GM21737 (cell line): ENCODE results near the gene GSK3B.
"Not testable (repeated sequence)": the region's sequence is repeated elsewhere in the genome, so short reads cannot be mapped to it uniquely, and the experiment has no call there.

Source experiments
- ATAC-seq: cut with Tn5 transposase; IDR thresholded peaks from one replicate; pipeline ENCODE4 v1.9.1; 2021; ENCODE audit warnings: mild to moderate bottlenecking, moderate library complexity; ENCODE audit not compliant: unreplicated experiment

Gene GSK3B

DNA sequence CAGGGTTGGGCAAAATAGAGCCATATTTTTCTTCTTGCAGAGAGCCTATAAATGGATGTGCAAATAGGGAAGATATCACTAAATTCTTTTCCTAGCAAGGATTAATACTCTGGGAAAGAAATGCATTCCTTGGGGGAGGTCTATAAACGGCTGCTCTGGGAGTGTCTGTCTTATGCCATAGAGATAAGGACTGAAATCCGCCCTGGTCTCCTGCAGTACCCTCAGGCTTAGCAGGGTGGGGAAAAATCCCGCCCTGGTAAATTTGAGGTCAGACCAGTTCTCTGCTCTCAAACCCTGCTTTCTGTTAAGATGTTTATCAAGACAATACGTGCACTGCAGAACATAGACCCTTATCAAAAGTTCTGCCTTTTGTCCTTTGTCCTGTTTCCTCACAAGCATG lies 205.6 kb downstream of the GSK3B start:
- not testable (repeated sequence) for ATAC-seq

DNA sequence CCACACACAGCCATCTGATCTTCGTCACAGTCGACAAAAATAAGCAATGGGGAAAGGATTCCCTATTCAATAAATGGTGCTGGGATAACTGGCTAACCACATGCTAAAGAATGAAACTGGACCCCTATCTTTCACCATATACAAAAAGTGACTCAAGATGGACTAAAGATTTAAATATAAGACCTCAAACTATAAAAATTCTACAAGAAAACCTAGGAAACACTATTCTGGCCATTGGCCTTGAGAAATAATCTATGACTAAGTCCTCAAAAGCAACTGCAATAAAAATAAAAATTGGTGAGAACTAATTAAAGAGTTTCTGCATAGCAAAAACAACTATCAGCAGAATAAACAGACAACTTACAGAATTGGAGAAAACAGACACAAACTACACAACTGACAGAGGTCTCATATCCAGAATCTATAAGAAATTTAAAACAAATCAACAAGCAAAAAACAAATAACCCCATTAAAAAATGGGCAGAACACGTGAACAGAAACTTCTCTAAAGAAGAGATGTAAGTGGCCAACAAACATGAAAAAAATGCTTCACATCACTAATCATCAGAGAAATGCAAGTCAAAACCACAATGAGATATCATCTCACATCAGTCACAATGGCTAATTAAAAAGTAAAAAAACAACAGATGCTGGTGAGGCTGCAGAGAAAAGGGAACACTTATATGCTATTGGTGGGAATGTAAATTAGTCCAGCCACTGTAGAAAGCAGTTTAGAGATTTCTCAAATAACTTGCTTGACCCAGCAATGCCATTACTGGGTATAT lies 208.3 kb downstream of the GSK3B start:
- ATAC-seq: no peak

DNA sequence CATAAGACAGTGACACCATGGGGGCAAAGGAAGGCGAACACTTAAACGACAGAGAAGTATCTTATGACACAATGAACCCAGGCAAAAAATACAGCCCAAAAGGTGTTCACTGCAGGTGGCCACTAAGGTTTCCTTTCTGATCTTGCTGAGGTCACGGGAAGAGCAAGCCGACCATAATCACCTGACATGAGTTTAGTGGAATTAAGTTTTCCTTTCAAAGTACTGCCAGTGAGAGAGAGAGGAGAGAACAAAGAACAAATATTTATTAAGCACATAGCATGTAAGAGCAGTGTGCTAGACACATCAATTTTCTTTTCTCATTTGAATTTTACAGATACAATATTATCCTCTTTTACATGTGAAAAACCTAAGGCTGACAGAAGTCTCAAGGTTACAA lies 210.1 kb downstream of the GSK3B start:
- ATAC-seq: no peak

GRCh38 chr3:119883461-119884160 lies 210.6 kb downstream of the GSK3B start:
- ATAC-seq: no peak

DNA sequence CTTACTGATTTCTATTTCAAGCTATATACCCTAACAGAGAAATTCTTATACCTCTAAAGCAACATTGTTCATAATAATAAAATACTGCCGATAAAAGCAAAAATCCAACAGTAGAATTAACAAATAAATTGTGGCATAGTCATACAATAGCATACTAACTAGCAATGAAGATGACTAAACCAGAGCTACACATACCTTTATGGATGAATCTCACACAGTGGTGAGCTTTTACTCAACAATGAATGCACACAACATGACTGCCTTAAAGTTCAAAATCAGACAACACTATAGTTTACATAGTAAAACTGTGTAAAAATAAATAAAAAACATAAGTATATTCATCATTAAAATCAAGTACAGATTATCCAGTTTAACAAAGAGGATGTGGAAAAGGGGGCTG lies 213.3 kb downstream of the GSK3B start:
- ATAC-seq: no peak

DNA sequence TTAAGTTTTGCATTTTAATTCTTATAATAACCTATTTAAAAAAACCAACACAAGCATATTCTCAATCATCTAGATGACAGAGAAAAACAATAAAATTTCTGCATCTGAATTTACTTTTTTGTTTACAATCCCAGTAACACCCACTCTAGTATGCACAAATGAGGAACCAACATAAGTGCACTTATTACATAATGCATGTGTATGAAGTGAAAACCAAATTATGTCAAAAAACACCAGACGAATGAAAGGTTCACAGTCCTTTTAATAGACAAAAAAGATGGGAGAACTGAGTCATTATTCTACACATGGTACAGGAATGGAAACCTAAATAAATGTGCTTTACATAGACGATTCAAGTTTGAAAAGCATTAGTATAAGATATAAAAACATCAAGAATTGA lies 220.6 kb downstream of the GSK3B start:
- ATAC-seq: no peak

DNA sequence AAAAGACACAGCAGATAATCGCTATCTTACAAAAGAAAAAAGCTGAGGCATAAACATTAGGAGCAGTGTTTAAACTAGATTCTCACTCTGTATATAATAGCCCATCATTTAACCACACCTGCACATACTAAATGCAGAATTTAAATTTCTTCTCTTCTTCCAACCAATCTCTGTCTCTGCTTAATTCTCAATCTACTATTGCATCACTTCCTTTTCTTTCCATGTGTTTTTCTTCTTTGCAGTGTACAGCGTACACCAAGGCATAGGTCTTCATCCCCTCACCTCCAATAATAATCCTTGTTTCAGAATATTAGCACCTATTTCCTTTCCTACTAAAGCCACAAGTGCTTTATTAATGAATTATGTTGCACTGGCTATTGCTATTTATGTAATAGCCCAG lies 221.5 kb downstream of the GSK3B start:
- ATAC-seq: no peak

DNA sequence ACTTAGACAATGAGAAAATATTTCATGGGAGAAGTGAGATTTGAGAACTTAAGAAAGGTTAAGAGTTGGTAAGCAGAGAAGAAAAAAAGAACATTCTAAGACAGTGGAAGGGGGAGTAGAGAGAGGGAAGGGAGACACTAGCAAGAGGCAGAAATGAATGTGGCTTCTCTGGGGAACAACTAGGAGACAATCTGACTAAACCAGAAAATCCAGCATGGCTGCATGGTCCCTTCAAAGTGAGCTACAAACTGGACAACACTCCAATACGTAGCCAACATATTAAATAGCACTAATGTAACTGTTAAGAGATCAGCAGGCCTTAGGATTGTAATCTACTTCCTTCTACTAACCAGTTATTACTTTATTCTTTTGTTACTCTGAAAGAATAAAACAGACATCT lies 222.7 kb downstream of the GSK3B start:
- no peak for ATAC-seq

- no peak for ATAC-seq
Observed at GRCh38 chr3:119870512-119870911, 223.7 kb downstream of the GSK3B start.

- no peak for ATAC-seq
Observed at GRCh38 chr3:119864476-119864875, 229.8 kb downstream of the GSK3B start.

DNA sequence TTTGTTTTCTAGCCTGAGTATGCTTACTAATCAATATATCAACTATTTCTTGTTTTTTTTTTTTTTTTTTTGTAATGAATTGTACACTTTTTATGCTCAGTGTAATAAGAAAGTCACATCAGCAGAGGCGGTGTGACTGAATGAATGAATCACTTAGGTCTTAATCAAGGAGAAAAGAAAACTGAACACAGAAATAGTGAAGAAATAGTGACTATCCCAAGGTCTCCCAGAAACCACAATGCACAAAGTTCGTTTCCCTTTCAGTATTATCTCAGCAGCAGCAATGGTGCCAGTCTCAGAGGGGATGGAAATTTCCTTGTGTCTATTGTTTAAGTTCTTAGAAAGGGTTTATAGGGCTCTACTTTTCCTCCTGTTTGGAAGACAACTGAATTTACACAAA lies 231.6 kb downstream of the GSK3B start:
- no peak for ATAC-seq

DNA sequence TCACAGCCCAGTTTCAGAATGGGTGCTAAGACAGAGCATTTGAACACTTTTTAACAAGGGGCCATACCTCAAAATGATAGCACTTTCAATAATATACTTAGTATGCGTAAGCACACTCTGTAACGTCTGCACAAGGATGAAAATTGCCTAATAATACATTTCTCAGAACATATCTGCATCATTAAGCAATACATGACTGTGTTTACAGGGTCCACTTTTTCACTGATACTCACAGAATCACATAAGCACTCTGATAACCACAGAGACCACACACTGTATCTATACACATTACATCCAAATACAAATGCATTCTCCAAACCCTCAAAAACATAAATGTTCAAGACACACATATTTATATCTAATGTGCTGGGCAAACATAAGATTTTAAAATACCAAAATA lies 232.6 kb downstream of the GSK3B start:
- ATAC-seq: no peak

- no peak for ATAC-seq
Observed at GRCh38 chr3:119859728-119860127, 234.5 kb downstream of the GSK3B start.

DNA sequence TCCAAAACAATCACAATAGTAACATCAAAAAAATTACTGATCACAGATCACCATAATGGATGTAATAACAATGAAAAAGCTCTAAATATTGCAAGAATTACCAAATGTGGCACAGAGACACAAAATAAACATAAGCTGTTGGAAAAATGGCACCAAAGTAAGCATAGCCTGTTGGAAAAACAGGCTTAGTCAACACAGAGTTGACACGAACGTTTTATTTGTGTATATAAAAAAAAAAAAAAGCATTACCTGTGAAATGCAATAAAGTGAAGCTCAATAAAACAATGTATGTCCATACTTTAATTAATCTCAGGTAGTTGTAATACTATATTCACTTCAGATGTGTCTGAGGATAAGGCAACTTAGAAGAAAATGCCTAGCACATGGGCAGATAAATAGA lies 235.3 kb downstream of the GSK3B start:
- ATAC-seq: no peak

GRCh38 chr3:119856695-119857094 lies 237.6 kb downstream of the GSK3B start:
- no peak for ATAC-seq

DNA sequence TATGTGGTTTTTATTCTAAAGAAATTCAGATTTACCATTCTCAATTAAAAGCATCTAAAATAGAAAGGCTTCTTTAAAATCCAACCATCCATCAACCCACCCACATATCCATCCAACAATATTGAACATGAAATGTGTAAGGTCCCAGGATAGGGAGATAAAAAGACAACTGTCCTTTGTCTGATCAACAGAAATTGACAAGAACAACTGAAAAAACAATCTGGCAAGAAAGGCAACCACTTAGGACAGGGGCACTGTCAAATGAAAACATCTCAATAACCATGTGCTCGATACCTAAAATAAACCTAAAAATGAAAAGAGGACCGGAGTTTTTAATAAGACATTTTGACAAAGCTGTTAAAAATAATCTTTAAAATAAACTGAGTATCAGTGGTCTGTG lies 245.1 kb downstream of the GSK3B start:
- no peak for ATAC-seq

DNA sequence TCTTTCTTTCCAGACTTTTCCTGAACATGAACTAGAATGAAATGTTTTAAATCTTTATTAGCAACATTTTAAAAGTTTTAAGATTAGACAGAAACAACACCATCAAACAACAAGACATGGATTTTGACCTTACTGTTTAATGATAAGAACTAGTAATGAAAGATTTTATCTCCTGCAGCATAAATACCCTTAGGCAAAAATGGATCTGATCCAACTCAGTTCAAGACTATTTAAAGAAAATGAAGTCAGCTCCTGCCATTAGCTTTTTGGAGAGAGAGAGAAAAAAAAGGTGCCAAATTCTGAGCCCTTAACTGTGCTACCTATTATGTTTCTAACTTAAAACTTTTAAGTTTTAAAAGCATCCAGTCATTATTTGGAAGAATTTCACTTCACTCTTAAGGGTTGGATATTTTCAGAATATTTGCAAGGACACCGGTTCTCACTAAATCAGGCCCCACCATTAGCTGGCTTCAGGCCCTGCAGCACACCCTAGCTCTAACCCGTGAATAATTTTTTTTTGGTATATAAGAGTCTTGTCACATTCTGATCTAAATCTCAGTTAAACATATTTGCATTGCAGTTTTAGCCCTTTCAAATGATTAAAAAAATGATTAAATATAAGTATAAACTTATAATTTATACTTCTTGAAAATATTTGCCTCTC lies 252.3 kb downstream of the GSK3B start:
- no peak for ATAC-seq

- ATAC-seq: no peak
Observed at GRCh38 chr3:119835556-119835955, 258.7 kb downstream of the GSK3B start.

DNA sequence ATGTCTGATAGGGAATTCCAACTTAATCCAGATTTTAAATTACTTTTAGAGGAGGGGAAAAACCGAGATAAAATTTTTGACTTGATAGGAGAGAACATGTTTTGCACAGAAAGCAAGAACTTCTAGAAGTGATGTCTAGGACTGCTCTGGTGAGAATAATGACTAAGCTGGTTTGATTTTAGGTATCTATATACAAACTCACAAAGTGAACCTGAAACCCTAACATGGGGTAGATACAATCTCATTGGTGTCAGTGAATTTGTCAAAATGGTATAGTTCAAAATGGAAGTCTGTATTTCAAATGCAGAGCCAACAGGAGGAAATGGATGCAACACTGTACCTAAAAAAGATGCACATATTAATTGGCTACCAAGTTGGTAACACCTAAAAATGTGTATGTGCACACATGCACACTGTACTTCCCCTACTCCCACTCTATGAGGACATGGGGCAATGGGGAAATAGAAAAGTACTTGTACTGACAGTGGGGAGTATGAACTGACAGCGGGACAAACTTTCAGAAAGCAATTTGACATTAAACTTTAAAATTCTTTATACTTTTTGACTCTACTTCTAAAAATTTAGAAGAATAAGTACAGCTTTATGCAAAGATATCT lies 259.4 kb downstream of the GSK3B start:
- no peak for ATAC-seq

DNA sequence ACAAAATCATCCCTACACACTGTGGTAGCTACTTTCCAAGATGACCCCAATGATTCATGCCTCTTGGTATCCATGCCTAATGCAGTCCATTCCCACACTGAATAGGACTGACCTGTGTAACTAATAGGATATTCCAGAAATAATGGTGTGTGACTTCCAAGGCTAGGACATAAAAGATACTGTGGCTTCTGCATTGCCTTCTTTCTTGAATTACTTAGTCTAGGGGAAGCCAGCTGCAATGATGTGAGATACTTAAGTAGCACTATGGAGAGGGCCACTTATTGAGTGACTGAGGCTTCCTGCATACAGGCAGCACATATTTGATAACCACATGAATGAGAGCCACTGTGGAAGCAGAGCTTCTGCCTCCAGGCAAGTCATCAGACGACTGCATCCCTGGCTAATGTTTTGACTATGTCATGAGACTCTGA lies 262.3 kb downstream of the GSK3B start:
- no peak for ATAC-seq

- no peak for ATAC-seq
Observed at GRCh38 chr3:119831022-119831421, 263.2 kb downstream of the GSK3B start.

- no peak for ATAC-seq
Observed at GRCh38 chr3:119829420-119829819, 264.8 kb downstream of the GSK3B start.
